HG03565 (cell line): ENCODE results near the gene CT45A10.
"Not testable (repeated sequence)": the region's sequence is repeated elsewhere in the genome, so short reads cannot be mapped to it uniquely, and the experiment has no call there.

Source experiments
- ATAC-seq: cut with Tn5 transposase; IDR thresholded peaks from one replicate; pipeline ENCODE4 v1.9.1; 2021; ENCODE audit warnings: mild to moderate bottlenecking, moderate library complexity; ENCODE audit not compliant: unreplicated experiment

The CT45A10 gene, protein sequence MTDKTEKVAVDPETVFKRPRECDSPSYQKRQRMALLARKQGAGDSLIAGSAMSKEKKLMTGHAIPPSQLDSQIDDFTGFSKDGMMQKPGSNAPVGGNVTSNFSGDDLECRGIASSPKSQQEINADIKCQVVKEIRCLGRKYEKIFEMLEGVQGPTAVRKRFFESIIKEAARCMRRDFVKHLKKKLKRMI

DNA sequence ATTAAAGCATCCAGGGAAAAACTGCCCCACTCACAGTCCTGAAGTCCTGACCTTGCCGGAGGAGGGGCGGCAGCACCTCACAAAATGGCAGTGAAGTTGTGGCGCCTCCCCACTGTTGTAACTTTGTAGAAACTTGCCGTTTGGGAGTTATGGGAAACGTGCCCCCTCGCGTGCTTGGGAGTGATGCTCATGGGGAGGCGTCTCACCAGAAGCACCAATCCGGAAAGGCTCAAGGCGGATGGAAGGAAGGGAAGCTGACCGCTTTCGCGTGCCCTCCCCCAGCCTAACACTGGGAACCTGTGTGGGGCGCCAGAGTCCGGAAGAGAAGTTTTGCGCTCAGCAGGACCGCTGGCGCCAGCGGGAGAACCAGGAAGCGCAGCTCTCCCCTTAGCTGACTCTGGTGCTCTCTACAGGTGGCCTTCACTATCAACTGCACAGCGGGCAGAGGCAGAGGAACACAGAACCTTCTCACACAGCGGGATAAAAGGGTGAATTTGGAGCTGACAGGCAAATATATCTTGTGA lies at the start of gene CT45A10, which contains the start of gene SAGE1:
Gene CT45A10 (minus strand): TSS at position 151 of the 524 bp plus-strand sequence. CDS start 8,100 bp downstream, outside the sequence.
Gene SAGE1 (plus strand): TSS at position 423 of the 524 bp plus-strand sequence. CDS start 2,527 bp downstream, outside the sequence.
- no peak for ATAC-seq

DNA sequence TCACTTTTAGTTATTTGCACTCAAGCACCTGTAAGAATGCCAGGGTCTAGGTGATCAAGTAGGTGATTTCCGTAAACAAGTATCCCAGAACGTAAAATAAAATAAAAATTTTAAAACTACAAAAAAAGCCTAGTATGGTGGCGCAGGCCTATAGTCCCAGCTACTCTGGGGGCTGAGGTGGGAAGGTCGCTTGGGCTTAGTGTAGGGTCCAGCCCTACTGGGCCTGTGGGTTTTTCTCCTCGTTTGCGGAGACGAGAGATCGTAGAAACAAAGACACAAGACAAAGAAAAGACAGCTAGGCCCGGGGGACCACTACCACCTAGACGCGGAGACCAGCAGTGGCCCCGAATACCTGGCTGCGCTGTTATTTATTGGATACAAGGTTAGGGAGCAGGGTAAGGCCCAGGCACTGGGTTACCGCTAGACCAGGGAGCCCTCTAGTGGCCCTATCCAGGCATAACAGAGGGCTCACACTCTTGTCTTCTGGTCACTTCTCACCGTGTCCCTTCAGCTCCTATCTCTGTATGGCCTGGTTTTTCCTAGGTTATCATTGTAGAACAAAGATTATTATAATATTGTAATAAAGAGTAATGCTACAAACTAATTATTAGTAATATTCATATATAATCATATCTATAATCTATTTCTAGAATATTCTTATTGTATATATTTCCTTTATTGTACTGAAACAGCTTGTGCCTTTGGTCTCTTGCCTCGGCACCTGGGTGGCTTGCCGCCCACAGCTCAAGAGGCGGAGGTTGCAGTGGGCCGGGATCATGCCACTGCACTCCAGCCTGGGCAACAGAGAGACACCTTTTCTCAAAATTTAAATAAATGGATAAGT lies 38.6 kb upstream of the CT45A10 start:
- ATAC-seq = peak; percentile 63

DNA sequence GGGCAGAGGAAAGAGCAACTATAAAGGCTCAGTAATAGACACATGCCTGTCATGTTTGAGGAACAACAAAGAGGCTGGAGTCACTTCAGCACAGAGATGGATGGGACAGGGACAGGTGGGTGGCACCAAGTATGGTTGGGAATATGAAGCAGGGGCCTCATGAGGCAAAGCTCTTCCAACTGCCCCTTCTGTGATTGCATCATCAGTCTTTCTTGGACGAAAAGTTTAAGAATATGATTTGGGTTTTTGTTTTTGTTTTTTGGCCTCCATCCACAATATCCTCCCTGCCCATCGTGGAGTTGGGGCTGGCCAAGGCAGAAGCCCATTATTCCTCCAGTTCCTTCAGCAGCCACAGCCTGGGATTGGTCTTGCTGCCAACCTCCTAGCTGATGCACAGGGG lies 34.7 kb upstream of the CT45A10 start:
- no peak for ATAC-seq

DNA sequence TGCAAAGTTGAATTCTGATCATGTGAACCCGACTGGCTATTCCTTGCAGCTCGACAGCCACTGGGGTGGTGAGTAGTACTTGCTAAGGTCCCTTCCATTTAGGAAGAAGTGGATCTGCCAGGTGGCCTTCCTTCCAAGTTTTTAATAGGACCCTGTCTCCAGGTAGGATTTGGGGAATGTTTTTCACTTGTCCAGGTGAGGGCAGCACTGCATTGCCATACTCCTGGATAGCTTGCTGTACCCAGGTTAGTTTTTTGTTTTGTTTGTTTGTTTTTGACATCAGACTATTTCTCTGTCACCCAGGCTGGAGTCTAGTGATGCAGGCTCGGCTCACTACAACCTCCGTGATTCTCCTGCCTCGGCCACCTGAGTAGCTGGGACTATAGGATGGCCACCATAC lies 30.1 kb upstream of the CT45A10 start:
- ATAC-seq = no peak

DNA sequence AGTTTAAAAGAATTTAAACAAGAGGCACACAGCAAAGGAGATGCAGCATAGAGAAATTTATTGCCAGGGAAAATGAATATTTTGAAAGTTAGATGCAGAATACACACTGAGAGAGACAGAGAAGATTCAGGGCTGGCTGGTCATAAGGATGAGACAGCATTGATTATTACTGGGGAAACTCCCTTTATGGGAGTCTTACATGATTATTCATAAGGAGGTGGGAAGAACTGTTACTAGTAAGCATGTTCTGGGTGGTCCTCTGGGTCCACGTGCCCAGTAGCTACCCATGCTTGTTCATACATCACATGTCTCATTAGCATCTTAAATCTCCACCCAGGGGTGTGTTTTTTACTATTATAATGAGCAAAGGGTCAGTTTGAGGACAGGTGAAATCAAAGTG lies 27.3 kb upstream of the CT45A10 start:
- ATAC-seq = not testable (repeated sequence)

DNA sequence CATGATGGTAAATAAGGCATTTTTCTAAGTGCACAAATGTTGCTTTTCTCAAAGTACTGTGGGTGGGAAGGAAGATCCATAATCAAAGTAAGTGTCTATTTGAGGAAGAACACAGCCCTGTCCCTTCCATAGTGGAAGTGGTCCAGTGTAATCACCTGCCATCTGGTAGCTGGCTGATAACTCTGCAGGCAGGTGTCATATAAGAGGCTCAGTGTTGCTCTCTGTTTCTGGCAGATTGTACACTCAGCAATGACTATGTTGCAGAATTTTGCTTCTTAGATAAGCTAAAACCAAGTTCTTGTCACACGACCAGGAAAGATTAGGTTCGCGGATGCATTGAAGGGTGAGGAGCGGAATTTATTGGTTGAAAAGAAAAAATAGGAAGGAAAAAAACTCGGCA lies 21.2 kb upstream of the CT45A10 start:
- ATAC-seq = no peak

DNA sequence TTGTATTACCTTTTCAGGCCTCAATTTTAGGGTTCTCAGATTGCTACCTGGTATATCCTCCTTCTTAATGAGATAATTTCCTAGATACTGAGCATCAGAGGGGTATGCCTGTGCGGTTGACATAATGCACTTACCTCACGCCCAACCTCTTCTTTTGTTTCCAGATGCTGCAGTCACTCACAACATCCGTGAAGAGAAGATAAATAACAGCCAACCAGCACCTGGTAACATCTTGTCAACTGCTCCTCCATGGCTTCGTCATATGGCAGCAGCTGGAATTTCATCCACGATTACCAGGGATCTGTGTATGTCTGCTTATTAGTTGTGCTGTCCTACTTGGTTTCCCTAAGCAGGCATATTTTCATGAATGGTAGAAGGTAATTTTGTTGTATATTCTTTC lies 17.0 kb upstream of the CT45A10 start:
- ATAC-seq = no peak

DNA sequence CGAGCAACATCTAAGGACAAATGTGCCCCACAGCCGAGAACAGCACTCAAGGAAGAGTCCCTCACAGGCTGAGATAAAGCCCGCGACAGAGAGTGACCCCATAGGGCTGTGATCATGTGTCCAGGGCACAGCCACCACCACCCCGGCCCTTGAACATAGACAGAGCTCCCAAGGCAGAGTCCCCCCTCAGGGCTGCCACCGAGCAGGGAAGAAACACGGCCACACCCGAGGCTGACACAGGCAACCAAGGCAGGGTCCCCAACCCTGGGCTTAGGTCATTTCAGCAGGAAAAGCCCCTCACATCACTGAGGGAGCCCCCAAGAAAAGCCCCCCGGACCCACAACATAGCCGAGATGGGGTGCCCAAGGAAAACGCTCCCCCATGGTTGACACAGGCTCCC lies 463 bp downstream of the CT45A10 start:
- ATAC-seq = no peak

DNA sequence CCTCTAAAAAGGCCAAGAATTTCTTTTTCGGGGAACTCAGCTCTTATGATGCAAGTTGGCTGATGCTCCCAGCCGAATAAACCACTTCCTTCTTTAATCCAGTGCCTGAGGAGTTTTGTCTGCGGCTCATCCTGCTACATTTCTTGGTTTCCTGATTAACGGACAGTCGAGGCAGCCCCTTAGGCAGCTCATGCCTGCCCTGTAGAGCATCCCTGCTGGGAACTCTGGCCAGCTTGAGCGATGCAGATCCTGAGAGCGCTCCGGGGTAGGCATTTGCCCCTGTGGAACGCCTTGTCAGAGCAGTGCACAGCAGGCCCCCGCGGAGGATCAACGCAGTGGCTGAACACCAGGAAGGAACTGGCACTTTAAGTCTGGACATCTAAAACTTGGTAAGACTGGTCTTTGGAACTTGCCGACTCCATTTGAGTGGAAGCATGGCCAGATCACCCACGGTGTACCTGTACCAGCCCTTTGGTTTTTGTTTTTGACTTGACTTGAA lies 3.1 kb downstream of the CT45A10 start:
- no peak for ATAC-seq

DNA sequence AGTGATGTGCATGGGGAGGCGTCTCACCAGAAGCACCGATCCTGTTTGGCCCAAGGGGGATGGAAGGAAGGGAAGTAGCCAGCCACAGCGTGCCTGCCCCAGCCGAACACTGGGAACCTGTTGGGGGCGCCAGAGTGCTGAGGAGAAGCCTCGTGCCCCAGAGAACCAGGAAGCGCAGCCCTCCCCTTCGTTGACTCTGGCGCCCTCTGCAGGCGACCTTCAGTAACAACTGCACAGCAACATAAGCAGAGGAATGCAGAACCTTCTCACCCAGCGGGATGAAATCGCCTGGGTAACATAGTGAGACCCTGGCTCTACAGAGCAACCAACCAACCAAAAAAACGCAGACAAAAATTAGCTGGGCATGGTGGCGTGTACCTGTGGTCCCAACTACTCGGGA lies 4.3 kb downstream of the CT45A10 start:
- not testable (repeated sequence) for ATAC-seq

DNA sequence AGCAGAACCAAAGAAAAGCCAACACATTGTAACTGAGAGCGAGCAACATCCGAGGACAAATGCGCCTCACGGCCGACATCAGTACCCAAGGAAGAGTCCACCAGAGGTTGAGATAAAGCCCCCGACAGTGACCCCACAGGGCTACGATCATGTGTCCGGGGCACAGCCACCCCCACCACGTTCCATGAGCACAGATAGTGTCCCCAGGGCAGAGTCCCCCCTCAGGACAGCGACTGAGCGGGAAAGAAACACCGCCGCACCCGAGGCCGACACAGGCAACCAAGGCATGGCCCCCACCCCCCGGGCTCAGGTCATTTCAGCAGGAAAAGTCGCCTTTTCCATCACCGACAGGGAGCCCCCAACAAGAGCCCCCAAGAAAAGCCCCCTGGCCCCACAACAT lies 5.0 kb downstream of the CT45A10 start:
- ATAC-seq = not testable (repeated sequence)

DNA sequence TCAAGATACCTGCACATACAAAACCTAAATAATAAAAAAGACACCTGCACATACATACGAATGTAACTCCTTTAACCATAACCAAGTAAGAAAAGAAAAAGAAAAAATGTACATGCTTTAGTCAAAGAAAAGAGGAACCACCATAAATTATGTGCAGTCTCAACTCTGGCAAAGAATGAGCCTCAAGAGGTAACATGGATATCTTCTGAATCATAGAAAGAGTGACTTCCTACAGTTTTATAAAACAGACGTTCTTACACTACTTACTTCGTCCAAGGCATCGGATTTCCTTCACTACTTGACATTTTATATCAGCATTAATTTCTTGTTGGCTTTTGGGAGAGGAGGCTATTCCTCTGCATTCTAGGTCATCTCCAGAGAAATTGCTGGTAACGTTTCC lies 10.5 kb downstream of the CT45A10 start:
- ATAC-seq = not testable (repeated sequence)

DNA sequence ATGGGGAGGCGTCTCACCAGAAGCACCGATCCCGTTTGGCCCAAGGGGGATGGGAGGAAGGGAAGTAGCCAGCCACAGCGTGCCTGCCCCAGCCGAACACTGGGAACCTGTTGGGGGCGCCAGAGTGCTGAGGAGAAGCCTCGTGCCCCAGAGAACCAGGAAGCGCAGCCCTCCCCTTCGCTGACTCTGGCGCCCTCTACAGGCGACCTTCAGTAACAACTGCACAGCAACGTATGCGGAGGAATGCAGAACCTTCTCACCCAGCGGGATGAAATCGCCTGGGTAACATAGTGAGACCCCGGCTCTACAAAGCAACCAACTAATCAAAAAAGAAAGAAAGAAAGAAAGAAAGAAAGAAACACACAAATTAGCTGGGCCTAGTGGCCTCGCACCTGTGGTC lies 21.5 kb downstream of the CT45A10 start, which contains the start of gene CT45A9:
Gene CT45A9 (minus strand): TSS at position 101 of the 400 bp plus-strand sequence. CDS start 3,751 bp downstream, outside the sequence.
- not testable (repeated sequence) for ATAC-seq

DNA sequence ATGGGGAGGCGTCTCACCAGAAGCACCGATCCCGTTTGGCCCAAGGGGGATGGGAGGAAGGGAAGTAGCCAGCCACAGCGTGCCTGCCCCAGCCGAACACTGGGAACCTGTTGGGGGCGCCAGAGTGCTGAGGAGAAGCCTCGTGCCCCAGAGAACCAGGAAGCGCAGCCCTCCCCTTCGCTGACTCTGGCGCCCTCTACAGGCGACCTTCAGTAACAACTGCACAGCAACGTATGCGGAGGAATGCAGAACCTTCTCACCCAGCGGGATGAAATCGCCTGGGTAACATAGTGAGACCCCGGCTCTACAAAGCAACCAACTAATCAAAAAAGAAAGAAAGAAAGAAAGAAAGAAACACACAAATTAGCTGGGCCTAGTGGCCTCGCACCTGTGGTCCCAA lies 38.8 kb downstream of the CT45A10 start, which contains the start of gene CT45A8:
Gene CT45A8 (minus strand): TSS at position 101 of the 400 bp plus-strand sequence. CDS start 3,755 bp downstream, outside the sequence.
- ATAC-seq = not testable (repeated sequence)

DNA sequence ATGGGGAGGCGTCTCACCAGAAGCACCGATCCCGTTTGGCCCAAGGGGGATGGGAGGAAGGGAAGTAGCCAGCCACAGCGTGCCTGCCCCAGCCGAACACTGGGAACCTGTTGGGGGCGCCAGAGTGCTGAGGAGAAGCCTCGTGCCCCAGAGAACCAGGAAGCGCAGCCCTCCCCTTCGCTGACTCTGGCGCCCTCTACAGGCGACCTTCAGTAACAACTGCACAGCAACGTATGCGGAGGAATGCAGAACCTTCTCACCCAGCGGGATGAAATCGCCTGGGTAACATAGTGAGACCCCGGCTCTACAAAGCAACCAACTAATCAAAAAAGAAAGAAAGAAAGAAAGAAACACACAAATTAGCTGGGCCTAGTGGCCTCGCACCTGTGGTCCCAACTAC lies 56.1 kb downstream of the CT45A10 start, which contains the start of gene CT45A7:
Gene CT45A7 (minus strand): TSS at position 101 of the 400 bp plus-strand sequence. CDS start 3,747 bp downstream, outside the sequence.
- not testable (repeated sequence) for ATAC-seq
